ENCODE results near the gene SMIM30.

The SMIM30 gene

GRCh38 chr7:113142385-113143119 lies 24.2 kb upstream of the SMIM30 start:
- H3K36me3 ChIP-seq (replicated peaks in 1 of 2; ENCODE audit: control insufficient read depth in 2 of 2, insufficient read depth in 2 of 2, low read length in 2 of 2): no peaks in the 10 kb centered on the region
- H3K18ac ChIP-seq (ENCODE audit: low read length): no peak overlapping the region
- no peak overlapping the region for H2BK12ac ChIP-seq (ENCODE audit: low read length)
- no peak overlapping the region for H2BK5ac ChIP-seq (ENCODE audit: low read length)
- H2BK120ac ChIP-seq (ENCODE audit: low read depth, low read length): no peak overlapping the region
- H3K4me3 ChIP-seq (ENCODE audit: low read length in 2 of 2): no peak overlapping the region
- H2BK15ac ChIP-seq (ENCODE audit: low read length): no peak overlapping the region
- H3K79me1 ChIP-seq (ENCODE audit: low read depth, low read length): no peaks in the 10 kb centered on the region
- H3K9ac ChIP-seq (ENCODE audit: low read depth, low read length, poor library complexity): no peak overlapping the region
- H2AFZ ChIP-seq (ENCODE audit: low read length): peak overlapping the region; percentile 8
- H2AK5ac ChIP-seq (ENCODE audit: low read depth, low read length): no peak overlapping the region
- no peaks in the 10 kb centered on the region for H3K27me3 ChIP-seq (ENCODE audit: control insufficient read depth in 3 of 3, insufficient read depth in 3 of 3, low read depth in 1 of 3, low read length in 3 of 3)
- H3K4me2 ChIP-seq (ENCODE audit: insufficient read depth, low read length, poor library complexity, severe bottlenecking): no peak overlapping the region
- no peaks in the 10 kb centered on the region for H3K9me3 ChIP-seq (replicated peaks in 1 of 2; ENCODE audit: control insufficient read depth in 2 of 2, insufficient read depth in 1 of 2, low read depth in 1 of 2, low read length in 2 of 2)
- H3K4me1 ChIP-seq (ENCODE audit: control insufficient read depth in 2 of 2, insufficient read depth in 1 of 2, low read depth in 1 of 2, low read length in 2 of 2): peaks cover 1 to 22% of the 10 kb centered on the region in 2 donors
- no peak overlapping the region for H3K23ac ChIP-seq (ENCODE audit: low read depth, low read length, poor library complexity)
- no peak overlapping the region for H3K27ac ChIP-seq (replicated peaks; ENCODE audit: low read length)
- no peak overlapping the region for H3K14ac ChIP-seq (ENCODE audit: low read length)
- H4K91ac ChIP-seq (ENCODE audit: low read depth, low read length, poor library complexity): no peak overlapping the region
- no peak overlapping the region for H3K4ac ChIP-seq (ENCODE audit: low read length)
- WGBS, 2 donors (ENCODE audit: extremely low coverage in 2 of 2, insufficient read length in 2 of 2, insufficient replicate concordance in 1 of 2): no CpG with 5 or more reads among the region's 5 CpGs
- H4K8ac ChIP-seq (ENCODE audit: low read depth, low read length): no peak overlapping the region
- no peak for DNase-seq (ENCODE audit: low spot score)

DNA sequence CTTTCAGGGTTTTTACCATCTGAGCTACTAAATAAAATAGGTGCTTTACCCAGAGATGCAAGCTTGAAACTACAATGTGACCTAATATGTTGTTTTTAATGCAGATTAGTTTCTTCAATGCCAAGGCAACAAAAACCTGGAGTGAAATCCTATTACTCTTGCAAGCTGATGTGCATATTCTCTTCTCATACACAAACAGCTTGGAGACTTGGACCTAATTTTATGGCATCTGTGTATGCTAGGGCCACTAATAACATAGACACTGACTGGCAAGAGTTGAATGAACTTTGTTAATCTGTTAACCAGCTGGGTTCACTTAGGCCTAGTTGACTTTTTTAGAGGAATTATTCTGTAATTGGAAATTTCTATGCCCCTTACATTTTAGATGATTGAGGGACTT lies 23.4 kb upstream of the SMIM30 start:
- H2BK15ac ChIP-seq (ENCODE audit: low read length): no peak overlapping the region
- H3K4me3 ChIP-seq (ENCODE audit: low read length in 2 of 2): no peak overlapping the region
- no peak overlapping the region for H3K18ac ChIP-seq (ENCODE audit: low read length)
- no peak overlapping the region for H4K91ac ChIP-seq (ENCODE audit: low read depth, low read length, poor library complexity)
- no peak overlapping the region for H3K4ac ChIP-seq (ENCODE audit: low read length)
- no peak overlapping the region for H3K4me2 ChIP-seq (ENCODE audit: insufficient read depth, low read length, poor library complexity, severe bottlenecking)
- H3K36me3 ChIP-seq (replicated peaks in 1 of 2; ENCODE audit: control insufficient read depth in 2 of 2, insufficient read depth in 2 of 2, low read length in 2 of 2): no peaks in the 10 kb centered on the region
- H2BK12ac ChIP-seq (ENCODE audit: low read length): no peak overlapping the region
- no peak overlapping the region for H3K23ac ChIP-seq (ENCODE audit: low read depth, low read length, poor library complexity)
- no peak overlapping the region for H2BK120ac ChIP-seq (ENCODE audit: low read depth, low read length)
- H2BK5ac ChIP-seq (ENCODE audit: low read length): no peak overlapping the region
- no peak overlapping the region for H3K9ac ChIP-seq (ENCODE audit: low read depth, low read length, poor library complexity)
- H2AFZ ChIP-seq (ENCODE audit: low read length): no peak overlapping the region
- no peak overlapping the region for H4K8ac ChIP-seq (ENCODE audit: low read depth, low read length)
- no peak overlapping the region for H2AK5ac ChIP-seq (ENCODE audit: low read depth, low read length)
- H3K14ac ChIP-seq (ENCODE audit: low read length): no peak overlapping the region
- H3K4me1 ChIP-seq (ENCODE audit: control insufficient read depth in 2 of 2, insufficient read depth in 1 of 2, low read depth in 1 of 2, low read length in 2 of 2): peaks cover 1 to 22% of the 10 kb centered on the region in 2 donors
- no peak for DNase-seq (ENCODE audit: low spot score)
- no peaks in the 10 kb centered on the region for H3K79me1 ChIP-seq (ENCODE audit: low read depth, low read length)
- no peaks in the 10 kb centered on the region for H3K9me3 ChIP-seq (replicated peaks in 1 of 2; ENCODE audit: control insufficient read depth in 2 of 2, insufficient read depth in 1 of 2, low read depth in 1 of 2, low read length in 2 of 2)
- no peak overlapping the region for H3K27ac ChIP-seq (replicated peaks; ENCODE audit: low read length)
- no peaks in the 10 kb centered on the region for H3K27me3 ChIP-seq (ENCODE audit: control insufficient read depth in 3 of 3, insufficient read depth in 3 of 3, low read depth in 1 of 3, low read length in 3 of 3)

GRCh38 chr7:113140956-113141355 lies 22.6 kb upstream of the SMIM30 start:
- H3K36me3 ChIP-seq (replicated peaks in 1 of 2; ENCODE audit: control insufficient read depth in 2 of 2, insufficient read depth in 2 of 2, low read length in 2 of 2): no peaks in the 10 kb centered on the region
- no peak overlapping the region for H2AFZ ChIP-seq (ENCODE audit: low read length)
- no peaks in the 10 kb centered on the region for H3K9me3 ChIP-seq (replicated peaks in 1 of 2; ENCODE audit: control insufficient read depth in 2 of 2, insufficient read depth in 1 of 2, low read depth in 1 of 2, low read length in 2 of 2)
- WGBS, 2 donors (ENCODE audit: extremely low coverage in 2 of 2, insufficient read length in 2 of 2, insufficient replicate concordance in 1 of 2): no CpG with 5 or more reads among the region's 4 CpGs
- no peak overlapping the region for H3K23ac ChIP-seq (ENCODE audit: low read depth, low read length, poor library complexity)
- peaks cover 1 to 22% of the 10 kb centered on the region in 2 donors for H3K4me1 ChIP-seq (ENCODE audit: control insufficient read depth in 2 of 2, insufficient read depth in 1 of 2, low read depth in 1 of 2, low read length in 2 of 2)
- no peak overlapping the region for H3K27ac ChIP-seq (replicated peaks; ENCODE audit: low read length)
- no peak overlapping the region for H4K8ac ChIP-seq (ENCODE audit: low read depth, low read length)
- no peak overlapping the region for H3K4me2 ChIP-seq (ENCODE audit: insufficient read depth, low read length, poor library complexity, severe bottlenecking)
- H3K4ac ChIP-seq (ENCODE audit: low read length): no peak overlapping the region
- no peaks in the 10 kb centered on the region for H3K27me3 ChIP-seq (ENCODE audit: control insufficient read depth in 3 of 3, insufficient read depth in 3 of 3, low read depth in 1 of 3, low read length in 3 of 3)
- H3K14ac ChIP-seq (ENCODE audit: low read length): no peak overlapping the region
- no peak overlapping the region for H3K4me3 ChIP-seq (ENCODE audit: low read length in 2 of 2)
- H2BK5ac ChIP-seq (ENCODE audit: low read length): no peak overlapping the region
- H3K18ac ChIP-seq (ENCODE audit: low read length): no peak overlapping the region
- DNase-seq (ENCODE audit: low spot score): no peak
- no peak overlapping the region for H2BK12ac ChIP-seq (ENCODE audit: low read length)
- H4K91ac ChIP-seq (ENCODE audit: low read depth, low read length, poor library complexity): no peak overlapping the region
- H2AK5ac ChIP-seq (ENCODE audit: low read depth, low read length): no peak overlapping the region
- no peaks in the 10 kb centered on the region for H3K79me1 ChIP-seq (ENCODE audit: low read depth, low read length)
- H2BK15ac ChIP-seq (ENCODE audit: low read length): no peak overlapping the region
- H3K9ac ChIP-seq (ENCODE audit: low read depth, low read length, poor library complexity): no peak overlapping the region
- H2BK120ac ChIP-seq (ENCODE audit: low read depth, low read length): no peak overlapping the region

DNA sequence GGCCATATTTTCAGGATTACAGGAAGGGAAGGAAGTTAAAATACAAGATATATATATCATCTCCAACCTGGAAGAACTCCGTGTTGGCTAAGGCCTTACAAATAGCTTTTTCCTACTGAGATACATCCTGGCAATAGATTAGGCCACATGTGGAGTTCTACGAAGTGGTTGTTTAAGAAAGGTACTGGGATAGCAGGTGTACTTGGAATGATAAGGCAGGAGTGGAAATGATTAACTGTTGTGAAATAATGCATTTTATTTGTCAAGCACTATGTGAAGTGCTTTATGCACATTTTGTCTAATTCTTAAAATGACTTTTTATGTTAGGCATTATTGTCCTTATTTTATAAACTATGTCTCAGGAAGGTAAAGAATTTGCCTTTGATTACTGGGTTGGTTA lies 18.9 kb upstream of the SMIM30 start:
- WGBS, 2 donors (ENCODE audit: extremely low coverage in 2 of 2, insufficient read length in 2 of 2, insufficient replicate concordance in 1 of 2): no CpG with 5 or more reads among the region's 2 CpGs

More for the DNA sequence above, 18.9 kb upstream of the SMIM30 start:
- Histone ChIP-seq H2BK5ac (ENCODE audit: low read length) (no peak overlapping the region), H3K9ac (ENCODE audit: low read depth, low read length, poor library complexity) (no peak overlapping the region), H3K27me3 (ENCODE audit: control insufficient read depth in 3 of 3, insufficient read depth in 3 of 3, low read depth in 1 of 3, low read length in 3 of 3) (no peaks in the 10 kb centered on the region), H2AK5ac (ENCODE audit: low read depth, low read length) (no peak overlapping the region), H3K4ac (ENCODE audit: low read length) (no peak overlapping the region), H3K18ac (ENCODE audit: low read length) (no peak overlapping the region), H3K36me3 (replicated peaks in 1 of 2; ENCODE audit: control insufficient read depth in 2 of 2, insufficient read depth in 2 of 2, low read length in 2 of 2) (no peaks in the 10 kb centered on the region), H4K91ac (ENCODE audit: low read depth, low read length, poor library complexity) (no peak overlapping the region), H2BK120ac (ENCODE audit: low read depth, low read length) (no peak overlapping the region), H2AFZ (ENCODE audit: low read length) (no peak overlapping the region), H2BK12ac (ENCODE audit: low read length) (no peak overlapping the region), H2BK15ac (ENCODE audit: low read length) (no peak overlapping the region), H3K4me1 (ENCODE audit: control insufficient read depth in 2 of 2, insufficient read depth in 1 of 2, low read depth in 1 of 2, low read length in 2 of 2) (no peaks in the 10 kb centered on the region), H3K4me3 (ENCODE audit: low read length in 2 of 2) (no peak overlapping the region), H3K4me2 (ENCODE audit: insufficient read depth, low read length, poor library complexity, severe bottlenecking) (no peak overlapping the region), H3K14ac (ENCODE audit: low read length) (no peak overlapping the region), H3K9me3 (replicated peaks in 1 of 2; ENCODE audit: control insufficient read depth in 2 of 2, insufficient read depth in 1 of 2, low read depth in 1 of 2, low read length in 2 of 2) (no peaks in the 10 kb centered on the region), H4K8ac (ENCODE audit: low read depth, low read length) (no peak overlapping the region), H3K79me1 (ENCODE audit: low read depth, low read length) (no peaks in the 10 kb centered on the region), H3K27ac (replicated peaks; ENCODE audit: low read length) (no peak overlapping the region), H3K23ac (ENCODE audit: low read depth, low read length, poor library complexity) (no peak overlapping the region)
- no peak for DNase-seq (ENCODE audit: low spot score)

Measured in neuronal stem cell (in vitro differentiated cells).